H1 (cell line): Measurements from ENCODE around the gene CYP27B1. TPM values are rescaled to one million over a fixed set of nuclear protein-coding genes. Genes with fewer than 3 reads are reported as not detected.

ENCODE experiments used
- CTCF ChIA-PET: fragments of 300-600 bp; sonication (Branson Sonifier 250); formaldehyde crosslinking; loops from one replicate; lab custom pipeline; 2021; ENCODE audit not compliant: partially characterized antibody; lab: Charles Lee
- POLR2A ChIA-PET: fragments of 300-600 bp; sonication (Branson Sonifier 250); formaldehyde crosslinking; loops from one replicate; lab custom pipeline; 2021; ENCODE audit warnings: inconsistent platforms; ENCODE audit not compliant: partially characterized antibody; lab: Charles Lee
- DNase-seq, 2 experiments: peaks; one replicate each; pipeline versions ENCODE4 v3.0.0 to v3.0.0-alpha.2; 2010 to 2022; ENCODE audit warnings: low spot score in 2 of 2, low read depth in 1 of 2, mixed read lengths in 1 of 2
- FAIRE-seq: peaks from 2 replicates; lab custom pipeline; 2011; peaks lifted over from hg19 to GRCh38; lab: Jason Lieb, UNC
- H2AFZ ChIP-seq: 2 replicates; pipeline ENCODE4 v1.8.1; 2012; ENCODE audit warnings: low read length, inconsistent platforms
- H2AK5ac ChIP-seq: 2 replicates; pipeline ENCODE4 v1.6.1; 2013; ENCODE audit warnings: low read depth, low read length
- H2BK120ac ChIP-seq: replicated peaks from 2 replicates; pipeline ENCODE3; 2013; ENCODE audit warnings: low read depth, low read length, inconsistent platforms
- H2BK12ac ChIP-seq: 2 replicates; pipeline ENCODE4 v1.6.1; 2013; ENCODE audit warnings: low read depth, low read length
- H2BK15ac ChIP-seq: 2 replicates; pipeline ENCODE4 v1.6.1; 2013; ENCODE audit warnings: low read length
- H2BK20ac ChIP-seq: 2 replicates; pipeline ENCODE4 v1.6.1; 2013; ENCODE audit warnings: low read length
- H2BK5ac ChIP-seq: 2 replicates; pipeline ENCODE4 v1.6.1; 2013; ENCODE audit warnings: low read depth, low read length
- H3K14ac ChIP-seq: 2 replicates; pipeline ENCODE4 v1.6.1; 2013; ENCODE audit warnings: inconsistent platforms; ENCODE audit not compliant: insufficient read length
- H3K18ac ChIP-seq: 2 replicates; pipeline ENCODE4 v1.6.1; 2013; ENCODE audit warnings: low read length; ENCODE audit errors: extremely low read depth
- H3K23ac ChIP-seq: 2 replicates; pipeline ENCODE4 v1.6.1; 2013; ENCODE audit warnings: inconsistent platforms; ENCODE audit not compliant: insufficient read length
- H3K23me2 ChIP-seq: 2 replicates; pipeline ENCODE4 v1.6.1; 2013; ENCODE audit warnings: low read depth, low read length
- H3K27ac ChIP-seq: 2 replicates; pipeline ENCODE4 v1.6.1; 2011; ENCODE audit warnings: low read depth, low read length, inconsistent platforms
- H3K27me3 ChIP-seq, 4 experiments: replicated peaks in 1 of 4; 1 replicate in 1 of 4; 2 replicates in 3 of 4; pipeline versions ENCODE4 v1.6.1 to v1.8.1; 2011 to 2013; ENCODE audit warnings: low read length in 3 of 4, mild to moderate bottlenecking in 3 of 4, inconsistent platforms in 2 of 4, mixed read lengths in 2 of 4, moderate library complexity in 1 of 4; ENCODE audit not compliant: control insufficient read depth in 3 of 4, insufficient read depth in 3 of 4; ENCODE audit errors: extremely low read depth in 1 of 4
- H3K36me3 ChIP-seq, 4 experiments: 2 replicates each; pipeline versions ENCODE4 v1.6.1 to v1.8.1; 2011 to 2013; ENCODE audit warnings: mild to moderate bottlenecking in 4 of 4, low read length in 3 of 4, moderate library complexity in 2 of 4, control low read depth in 1 of 4, inconsistent platforms in 1 of 4; ENCODE audit not compliant: insufficient read depth in 4 of 4, control insufficient read depth in 2 of 4
- H3K4ac ChIP-seq: replicated peaks from 2 replicates; pipeline ENCODE3; 2013; ENCODE audit warnings: low read length, low read depth, mixed read lengths, inconsistent platforms; ENCODE audit not compliant: insufficient read length
- H3K4me1 ChIP-seq, 4 experiments: replicated peaks in 1 of 4; 1 replicate in 1 of 4; 2 replicates in 3 of 4; pipeline versions ENCODE4 v1.6.1 to v1.8.1; 2011 to 2013; ENCODE audit warnings: low read length in 3 of 4, inconsistent platforms in 2 of 4, mixed read lengths in 1 of 4; ENCODE audit not compliant: insufficient read depth in 4 of 4, control insufficient read depth in 3 of 4
- H3K4me2 ChIP-seq, 2 experiments: 2 replicates each; pipeline versions ENCODE4 v1.6.1 to v1.8.1; 2011 to 2013; ENCODE audit warnings: low read depth in 2 of 2, low read length in 2 of 2, control low read depth in 1 of 2, inconsistent platforms in 1 of 2, mild to moderate bottlenecking in 1 of 2; ENCODE audit not compliant: insufficient read depth in 1 of 2
- H3K4me3 ChIP-seq, 4 experiments: fragments of 200-600, 300-600 bp in 1 of 4; sonication (generic), shearing (Covaris generic), sonication (Bioruptor Twin) in 1 of 4; 2 replicates each; pipeline versions ENCODE4 v1.5.1 to v1.8.1; 2011 to 2016; ENCODE audit warnings: low read length in 4 of 4, low read depth in 3 of 4, control low read depth in 2 of 4, inconsistent platforms in 2 of 4, mild to moderate bottlenecking in 2 of 4, mixed read lengths in 1 of 4, moderate library complexity in 1 of 4; ENCODE audit not compliant: insufficient read depth in 2 of 4; ENCODE audit errors: extremely low read depth in 1 of 4
- H3K56ac ChIP-seq: replicated peaks from 2 replicates; pipeline ENCODE3; 2013; ENCODE audit warnings: low read depth, mild to moderate bottlenecking, mixed read lengths, low read length, inconsistent platforms; ENCODE audit not compliant: insufficient read length
- H3K79me1 ChIP-seq: 2 replicates; pipeline ENCODE4 v1.6.1; 2013; ENCODE audit warnings: low read depth, low read length, control low read depth
- H3K79me2 ChIP-seq, 2 experiments: 2 replicates each; pipeline versions ENCODE4 v1.6.1 to v1.8.1; 2012 to 2013; ENCODE audit warnings: low read length in 2 of 2, mild to moderate bottlenecking in 2 of 2, inconsistent platforms in 1 of 2; ENCODE audit not compliant: insufficient read depth in 2 of 2, control insufficient read depth in 1 of 2
- H3K9ac ChIP-seq, 4 experiments: replicated peaks in 1 of 4; 1 replicate in 1 of 4; 2 replicates in 3 of 4; pipeline versions ENCODE4 v1.6.1 to v1.8.1; 2011 to 2013; ENCODE audit warnings: low read depth in 3 of 4, low read length in 3 of 4, control low read depth in 2 of 4, mild to moderate bottlenecking in 2 of 4, moderate library complexity in 2 of 4, inconsistent platforms in 1 of 4; ENCODE audit errors: extremely low read depth in 1 of 4
- H3K9me3 ChIP-seq, 2 experiments: 2 replicates each; pipeline versions ENCODE4 v1.6.1 to v1.8.1; 2012 to 2013; ENCODE audit warnings: mild to moderate bottlenecking in 2 of 2, moderate library complexity in 2 of 2, control low read depth in 1 of 2, inconsistent platforms in 1 of 2, low read depth in 1 of 2, low read length in 1 of 2, mixed read lengths in 1 of 2; ENCODE audit not compliant: insufficient read depth in 2 of 2
- H4K20me1 ChIP-seq, 2 experiments: replicated peaks in 1 of 2; 2 replicates each; pipeline versions ENCODE3 to v1.8.1; 2011 to 2013; ENCODE audit warnings: inconsistent platforms in 2 of 2, low read length in 2 of 2, mild to moderate bottlenecking in 1 of 2; ENCODE audit not compliant: insufficient read depth in 2 of 2, control insufficient read depth in 1 of 2
- H4K5ac ChIP-seq: 2 replicates; pipeline ENCODE4 v1.6.1; 2013; ENCODE audit warnings: low read length, low read depth, mixed read lengths, inconsistent platforms; ENCODE audit not compliant: insufficient read length
- H4K8ac ChIP-seq: 2 replicates; pipeline ENCODE4 v1.8.0; 2013; ENCODE audit warnings: mild to moderate bottlenecking, moderate library complexity, low read length, inconsistent platforms; ENCODE audit not compliant: insufficient read depth; ENCODE audit errors: extremely low read depth
- H4K91ac ChIP-seq: replicated peaks from 2 replicates; pipeline ENCODE3; 2013; ENCODE audit warnings: low read length, mixed read lengths, inconsistent platforms; ENCODE audit not compliant: insufficient read length
- BACH1 ChIP-seq: IDR thresholded peaks from 2 replicates; pipeline ENCODE4 v1.6.1; 2012; ENCODE audit warnings: low read length, improper control_type of control experiment
- BRCA1 ChIP-seq: IDR thresholded peaks from 2 replicates; pipeline ENCODE4 v1.6.1; 2012; ENCODE audit warnings: low read depth, low read length, improper control_type of control experiment
- CHD1 ChIP-seq: IDR thresholded peaks from 2 replicates; pipeline ENCODE4 v1.6.1; 2012; ENCODE audit warnings: low read depth, low read length, improper control_type of control experiment
- HDAC2 ChIP-seq, 2 experiments: fragments of 300-600 bp in 1 of 2; sonication (generic) in 1 of 2; IDR thresholded peaks; 2 replicates each; pipeline ENCODE4 v1.6.1; 2011 to 2012; ENCODE audit warnings: low read depth in 2 of 2, low read length in 2 of 2, mild to moderate bottlenecking in 2 of 2, moderate library complexity in 2 of 2, borderline replicate concordance in 1 of 2, inconsistent platforms in 1 of 2
- POU5F1 ChIP-seq: IDR thresholded peaks from 2 replicates; pipeline ENCODE4 v1.6.1; 2011; ENCODE audit warnings: low read depth, mild to moderate bottlenecking, low read length, moderate library complexity
- RXRA ChIP-seq: IDR thresholded peaks from 2 replicates; pipeline ENCODE4 v1.6.1; 2011; ENCODE audit warnings: low read depth, mild to moderate bottlenecking, low read length, moderate library complexity; ENCODE audit not compliant: insufficient read depth
- SP1 ChIP-seq: IDR thresholded peaks from 2 replicates; pipeline ENCODE4 v1.6.1; 2011; ENCODE audit warnings: low read depth, low read length
- SRF ChIP-seq: IDR thresholded peaks from 2 replicates; pipeline ENCODE4 v1.6.1; 2011; ENCODE audit warnings: mild to moderate bottlenecking, low read depth, low read length, moderate library complexity
- TAF1 ChIP-seq: IDR thresholded peaks from 2 replicates; pipeline ENCODE4 v1.6.1; 2011; ENCODE audit warnings: mild to moderate bottlenecking, low read depth, low read length
- TAF7 ChIP-seq: optimal IDR thresholded peaks from 2 replicates; pipeline ENCODE3; 2011; ENCODE audit warnings: low read depth, mild to moderate bottlenecking, inconsistent platforms, low read length, moderate library complexity, borderline replicate concordance
- WGBS, 2 experiments: shearing (Covaris generic) in 1 of 2; methylation state at CpG; one replicate each; pipeline versions ENCODE4 v1.1.6 to v1.1.7; 2013 to 2015; ENCODE audit warnings: low lambda C conversion rate in 2 of 2, mixed read lengths in 2 of 2, inconsistent platforms in 1 of 2, low coverage in 1 of 2, missing lambda C conversion rate in 1 of 2; ENCODE audit not compliant: insufficient replicate concordance in 2 of 2, insufficient coverage in 1 of 2, insufficient read length in 1 of 2; ENCODE audit errors: extremely low coverage in 1 of 2, missing lambda C conversion rate in 1 of 2; 5-methylcytosine and 5-hydroxymethylcytosine counted together
- polyA plus RNA-seq, 7 experiments: library from polyadenylated mRNA; depleted of rRNA in 3 of 7; stranded (reverse) in 5 of 7; unstranded in 2 of 7; fragments of >200 nt in 5 of 7; fragments of 200-250 nt in 2 of 7; gene quantifications; 1 replicate in 5 of 7; 2 replicates in 1 of 7; 4 replicates in 1 of 7; pipeline versions ENCODE4 v1.2.1 to v1.2.3, GENCODE V29; 2011 to 2013; ENCODE audit warnings: missing spikeins in 2 of 7, mixed read lengths in 2 of 7
- total RNA-seq: library from RNA; stranded (reverse); fragmentation: NEBNext Ultra II Directional; extraction: Animal tissue kit (Norgen Biotek cat#: 25700); gene quantifications from 2 replicates; pipeline ENCODE4 v1.2.1, GENCODE V29; 2021

CYP27B1 gene
- total and polyA plus RNA-seq, 2 of the 8 experiments (the other 6 are each of a cell fraction or from before 2014, with no cell fraction given) = 2.9 to 3.3 TPM

DNA sequence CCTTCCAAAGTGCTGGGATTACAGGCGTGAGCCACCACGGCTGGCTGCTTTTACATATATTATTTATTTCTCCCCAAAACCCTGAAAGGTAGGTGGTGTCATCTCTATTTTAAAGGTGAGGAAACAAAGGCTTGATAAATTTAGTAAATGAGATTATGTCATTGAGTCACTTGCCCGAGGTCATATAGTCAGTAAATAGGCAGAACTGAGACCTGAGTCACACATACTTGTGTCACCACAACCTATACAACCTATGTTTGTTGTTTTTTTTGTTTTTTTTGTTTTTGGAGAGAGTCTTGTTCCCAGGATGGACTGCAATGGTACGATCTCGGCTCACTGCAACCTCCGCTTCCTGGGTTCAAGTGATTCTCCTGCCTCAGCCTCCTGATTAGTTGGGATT is 28.5 kb upstream of the CYP27B1 start:
- FAIRE-seq (no peak), DNase-seq (no peak)
- Histone ChIP-seq H4K5ac (no peak overlapping the region), H3K9me3 (no peaks in the 10 kb centered on the region), H3K4me1 (no peaks in the 10 kb centered on the region), H2BK15ac (no peak overlapping the region), H3K14ac (no peak overlapping the region), H2BK20ac (no peak overlapping the region), H2AK5ac (no peak overlapping the region), H3K79me1 (no peaks in the 10 kb centered on the region; the same call in 1 of the 2 replicates), H3K23me2 (no peaks in the 10 kb centered on the region), H3K56ac (no peak overlapping the region), H3K9ac (no peak overlapping the region), H2BK12ac (no peak overlapping the region), H3K4me2 (no peak overlapping the region), H4K91ac (no peak overlapping the region), H2BK5ac (no peak overlapping the region), H3K4me3 (no peak overlapping the region), H2AFZ (no peak overlapping the region), H4K8ac (no peak overlapping the region), H3K18ac (no peak overlapping the region), H3K27me3 (no peaks in the 10 kb centered on the region), H3K4ac (no peak overlapping the region), H3K36me3 (peaks cover 2 to 37% (median 20%) of the 10 kb centered on the region in 4 experiments; a peak in 7 of 8 replicates), H2BK120ac (no peak overlapping the region), H3K23ac (no peak overlapping the region), H3K27ac (no peak overlapping the region), H4K20me1 (no peaks in the 10 kb centered on the region), H3K79me2 (no peaks in the 10 kb centered on the region)
- ChIA-PET CTCF (interaction anchor here (0.7 to 8.3 kb wide), 3 partner anchors 8 to 1348 kb away, joined by 3 to 56 read pairs (median 14); partner anchors contain the start of gene TSFM), POLR2A (interaction anchor here (1.2 to 3.1 kb wide), 2 partner anchors 12 to 15 kb away, joined by 3 to 10 read pairs; partner anchors contain the start of gene TSFM)
- 96% methylated on average over 6 of the region's 6 CpGs; no CpG with 5 or more reads in 1 of the 2 experiments for WGBS, 2 experiments
- TF ChIP-seq RXRA (no peak), HDAC2 (IDR thresholded peaks at IDR 0.05; ENCODE audit: borderline replicate concordance in 1 of 2, low read depth in 2 of 2, low read length in 2 of 2) (no peak), TAF1 (no peak), POU5F1 (no peak), BRCA1 (no peak), SRF (no peak), CHD1 (no peak), BACH1 (no peak), TAF7 (no peak), SP1 (no peak)
